Caco-2 (cell line): Measurements from ENCODE around the gene ADGRB2. TPM values are rescaled to one million over a fixed set of nuclear protein-coding genes. Genes with fewer than 3 reads are reported as not detected.

Source experiments
- BruUV-seq: library from RNA; stranded (reverse); fragments of 400-500 nt; replicated peaks from 2 replicates; lab custom pipeline; 2021; lab: Mats Ljungman, UMichigan
- CTCF ChIA-PET: fragments of 300-600 bp; sonication (Branson Sonifier 250); formaldehyde crosslinking; loops from one replicate; lab custom pipeline; 2022; ENCODE audit warnings: antibody characterized with exemption; lab: Charles Lee
- POLR2A ChIA-PET: fragments of 300-600 bp; sonication (Branson Sonifier 250); formaldehyde crosslinking; loops from one replicate; lab custom pipeline; 2022; ENCODE audit warnings: antibody characterized with exemption; lab: Charles Lee
- DNase-seq, 2 experiments: peaks; one replicate each; pipeline versions ENCODE4 v3.0.0 to v3.0.0-alpha.2; 2020 to 2022
- H3K27me3 ChIP-seq: replicated peaks from 2 replicates; pipeline ENCODE4 v1.6.0; 2011; ENCODE audit warnings: low read length; ENCODE audit not compliant: control insufficient read depth, insufficient read depth
- H3K36me3 ChIP-seq: 2 replicates; pipeline ENCODE4 v1.5.1; 2011; ENCODE audit warnings: low read length; ENCODE audit not compliant: control insufficient read depth, insufficient read depth
- H3K4me1 ChIP-seq: fragments of 250-450 bp; sonication (Bioruptor Pico); 2 replicates; pipeline ENCODE4 v1.5.1; 2020; ENCODE audit warnings: mild to moderate bottlenecking
- H3K4me3 ChIP-seq: 2 replicates; pipeline ENCODE4 v1.5.1; 2011; ENCODE audit warnings: low read depth, mild to moderate bottlenecking, control low read depth, low read length
- H3K9me3 ChIP-seq: fragments of 250-450 bp; sonication (Bioruptor Pico); 2 replicates; pipeline ENCODE4 v1.5.1; 2020; ENCODE audit warnings: mild to moderate bottlenecking, moderate library complexity
- H3K27ac Mint-ChIP-seq: one replicate; pipeline ENCODE4 v1.8.0; 2022; ENCODE audit warnings: mixed read lengths; ENCODE audit not compliant: unreplicated experiment
- H3K27me3 Mint-ChIP-seq: one replicate; pipeline ENCODE4 v1.8.0; 2022; ENCODE audit warnings: mixed read lengths; ENCODE audit not compliant: insufficient read depth, unreplicated experiment
- H3K36me3 Mint-ChIP-seq: one replicate; pipeline ENCODE4 v1.8.0; 2022; ENCODE audit warnings: mild to moderate bottlenecking, mixed read lengths; ENCODE audit not compliant: insufficient read depth, unreplicated experiment
- H3K4me1 Mint-ChIP-seq: one replicate; pipeline ENCODE4 v1.8.0; 2022; ENCODE audit warnings: low read depth, mixed read lengths; ENCODE audit not compliant: unreplicated experiment
- H3K4me3 Mint-ChIP-seq: one replicate; pipeline ENCODE4 v1.8.0; 2022; ENCODE audit warnings: mild to moderate bottlenecking, moderate library complexity, mixed read lengths; ENCODE audit not compliant: unreplicated experiment
- H3K9me3 Mint-ChIP-seq: one replicate; pipeline ENCODE4 v1.8.0; 2022; ENCODE audit warnings: mixed read lengths; ENCODE audit not compliant: unreplicated experiment
- CTCF ChIP-seq, 2 experiments: fragments of 200-600 bp in 1 of 2; IDR thresholded peaks; 1 replicate in 1 of 2; 2 replicates in 1 of 2; pipeline versions ENCODE4 v1.5.1 to v1.8.0; 2011 to 2022; ENCODE audit warnings: antibody characterized with exemption in 1 of 2, control low read depth in 1 of 2, inconsistent platforms in 1 of 2, low read depth in 1 of 2, low read length in 1 of 2, mild to moderate bottlenecking in 1 of 2, moderate library complexity in 1 of 2; ENCODE audit not compliant: insufficient read depth in 1 of 2, severe bottlenecking in 1 of 2, unreplicated experiment in 1 of 2
- intact Hi-C: fragments of 100-400 bp; cut with micrococcal nuclease; formaldehyde crosslinking; loops from one replicate; pipeline ENCODE4 v1.10.0; 2022; ENCODE audit not compliant: unreplicated experiment
- total RNA-seq: library from RNA; stranded (reverse); gene quantifications from 2 replicates; pipeline ENCODE4 v1.2.3, GENCODE V29; 2022

Gene ADGRB2
- total RNA-seq, 1 experiment from 2014 or later = 2.2 TPM

- Mint-ChIP-seq H3K27me3 (no peaks in the 10 kb centered on the region), H3K4me1 (peaks cover 9% of the 10 kb centered on the region), H3K27ac (no peak overlapping the region), H3K9me3 (no peaks in the 10 kb centered on the region), H3K4me3 (no peak overlapping the region), H3K36me3 (no peaks in the 10 kb centered on the region)
- no peak for TF ChIP-seq CTCF (IDR thresholded peaks at IDR 0.05; ENCODE audit: insufficient read depth in 1 of 2, low read depth in 1 of 2, low read length in 1 of 2, severe bottlenecking in 1 of 2, unreplicated experiment in 1 of 2)
- Histone ChIP-seq H3K27me3 (no peaks in the 10 kb centered on the region), H3K4me1 (no peaks in the 10 kb centered on the region; the same call in 1 of the 2 replicates), H3K9me3 (no peaks in the 10 kb centered on the region), H3K4me3 (no peak overlapping the region), H3K36me3 (no peaks in the 10 kb centered on the region)
- ChIA-PET POLR2A (no interaction called here), CTCF (no interaction called here)
- BruUV-seq = no TSS peak
- intact Hi-C loops = no loop called here
- DNase-seq = no peak
These were observed 57.6 kb downstream of the ADGRB2 start for GRCh38 chr1:31706384-31707058.

GRCh38 chr1:31705080-31705866 lies 58.9 kb downstream of the ADGRB2 start:
- POLR2A ChIA-PET = interaction anchor here (0.6 kb wide), 1 partner anchor 47 kb away, joined by 4 read pairs; no protein-coding TSS in a partner anchor
- peaks cover 15% of the 10 kb centered on the region for H3K4me1 Mint-ChIP-seq

More at GRCh38 chr1:31705080-31705866, 58.9 kb downstream of the ADGRB2 start:
- no TSS peak for BruUV-seq
- no peak for TF ChIP-seq CTCF (IDR thresholded peaks at IDR 0.05; ENCODE audit: insufficient read depth in 1 of 2, low read depth in 1 of 2, low read length in 1 of 2, severe bottlenecking in 1 of 2, unreplicated experiment in 1 of 2)
- H3K36me3 ChIP-seq = no peaks in the 10 kb centered on the region
- CTCF ChIA-PET = no interaction called here
- intact Hi-C loops = no loop called here
- Mint-ChIP-seq H3K4me3 (no peak overlapping the region), H3K36me3 (no peaks in the 10 kb centered on the region), H3K27me3 (no peaks in the 10 kb centered on the region), H3K9me3 (no peaks in the 10 kb centered on the region), H3K27ac (no peak overlapping the region)
- DNase-seq = no peak
- H3K27me3 ChIP-seq = no peaks in the 10 kb centered on the region
- H3K4me1 ChIP-seq = peaks cover 12% of the 10 kb centered on the region
- no peak overlapping the region for H3K4me3 ChIP-seq
- no peaks in the 10 kb centered on the region for H3K9me3 ChIP-seq
